ENCODE measurements around the gene TBX21. TPM values are rescaled to one million over a fixed set of nuclear protein-coding genes. Genes with fewer than 3 reads are reported as not detected.
A peak's percentile ranks its signal among the peaks of the same experiment; 100 is the strongest.

Gene TBX21
- polyA plus RNA-seq, 3 donors from 2014 or later, result 199 to 385 (median 225) TPM

DNA sequence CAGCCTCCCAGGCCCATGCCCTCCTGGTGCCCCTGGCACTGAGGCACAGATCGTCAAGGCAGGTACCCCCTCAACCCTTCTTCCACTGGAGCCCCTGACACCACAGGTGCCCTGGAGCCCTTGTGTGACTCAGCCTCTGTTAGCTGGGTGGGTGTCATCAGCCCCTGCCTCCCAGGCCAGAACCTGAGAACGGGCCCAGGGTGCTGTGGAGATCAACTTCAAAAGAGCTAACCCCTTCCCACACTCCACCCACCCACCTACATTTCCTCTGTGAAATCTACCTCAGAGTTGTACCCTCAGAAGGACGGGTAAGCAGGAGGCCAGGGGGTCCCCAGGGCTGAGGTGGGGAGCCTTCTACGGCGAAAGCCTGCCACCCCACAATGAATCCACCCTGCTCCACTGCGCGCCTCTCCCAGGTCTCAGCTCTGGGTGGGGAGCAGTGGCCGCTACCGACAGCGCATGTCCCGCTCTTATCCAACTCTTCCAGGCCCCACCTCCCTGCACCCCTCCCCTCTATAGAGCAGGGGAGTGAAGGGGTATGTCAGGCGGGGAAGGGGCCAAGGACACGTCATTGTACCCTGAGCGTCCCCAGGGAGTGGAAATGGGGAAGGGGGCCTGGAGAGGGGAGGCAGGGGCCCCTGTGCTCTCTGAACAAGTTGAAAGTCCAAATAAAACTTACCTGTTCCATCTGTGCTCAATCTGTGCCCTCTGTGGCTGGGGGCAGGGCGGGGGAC, 21.5 kb upstream of the TBX21 start:
- no peaks in the 10 kb centered on the region for H3K9me3 Mint-ChIP-seq
- H3K27ac Mint-ChIP-seq, result peak overlapping the region; percentile 93 to 99 (median 97)
- H3K4me1 Mint-ChIP-seq, result peaks cover 87% of the 10 kb centered on the region in 2 donors
- peaks cover 6 to 13% (median 12%) of the 10 kb centered on the region in 3 donors for H3K36me3 Mint-ChIP-seq
- peak overlapping the region; percentile 60 to 91 (median 75) for H3K4me3 Mint-ChIP-seq
- peaks cover 13 to 20% (median 19%) of the 10 kb centered on the region in 3 donors for H3K27me3 Mint-ChIP-seq (ENCODE audit: low read depth in 3 of 3)
- DNase-seq, result no peak

DNA sequence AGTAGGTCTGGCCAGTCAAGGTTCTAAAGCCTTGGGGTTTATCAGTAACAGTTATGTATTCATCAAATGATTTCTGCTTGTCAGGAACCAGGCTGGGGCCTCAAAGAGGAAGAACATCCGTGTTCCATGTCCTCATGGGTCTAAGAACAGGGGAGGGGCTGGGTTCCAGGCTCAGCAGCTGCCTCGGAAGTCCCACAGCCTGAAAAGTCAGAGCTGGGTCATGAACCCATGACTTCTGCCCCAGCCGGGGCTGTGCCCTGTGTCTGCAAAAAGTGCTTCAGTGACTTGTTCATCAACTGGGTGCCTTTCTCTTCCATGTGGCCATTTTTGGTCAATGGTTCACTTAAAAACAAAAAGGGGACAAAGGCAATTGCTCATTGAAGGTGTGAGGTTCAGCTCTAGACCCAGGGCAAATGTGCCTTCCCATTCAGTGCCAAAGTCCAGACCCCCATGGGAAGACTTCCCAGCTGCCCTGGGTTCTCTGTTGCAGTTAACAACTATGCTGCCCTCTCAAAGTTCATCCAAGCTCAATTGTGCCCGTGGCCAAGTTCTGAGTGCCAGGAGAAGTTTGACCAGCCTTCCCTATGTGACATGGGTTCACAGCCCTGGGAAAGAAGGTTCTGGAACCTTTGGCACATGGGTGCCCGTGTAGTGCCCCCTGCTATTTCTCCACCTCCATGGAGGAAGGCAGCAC, 20.6 kb upstream of the TBX21 start:
- no peak for DNase-seq
- Mint-ChIP-seq H3K36me3 (peaks cover 5 to 13% (median 12%) of the 10 kb centered on the region in 3 donors), H3K4me1 (peaks cover 87% of the 10 kb centered on the region in 2 donors), H3K4me3 (peak overlapping the region; percentile 75 to 91 (median 84)), H3K9me3 (no peaks in the 10 kb centered on the region), H3K27ac (peak overlapping the region; percentile 93 to 99 (median 97)), H3K27me3 (ENCODE audit: low read depth in 3 of 3) (peaks cover 12 to 19% (median 13%) of the 10 kb centered on the region in 3 donors)

DNA sequence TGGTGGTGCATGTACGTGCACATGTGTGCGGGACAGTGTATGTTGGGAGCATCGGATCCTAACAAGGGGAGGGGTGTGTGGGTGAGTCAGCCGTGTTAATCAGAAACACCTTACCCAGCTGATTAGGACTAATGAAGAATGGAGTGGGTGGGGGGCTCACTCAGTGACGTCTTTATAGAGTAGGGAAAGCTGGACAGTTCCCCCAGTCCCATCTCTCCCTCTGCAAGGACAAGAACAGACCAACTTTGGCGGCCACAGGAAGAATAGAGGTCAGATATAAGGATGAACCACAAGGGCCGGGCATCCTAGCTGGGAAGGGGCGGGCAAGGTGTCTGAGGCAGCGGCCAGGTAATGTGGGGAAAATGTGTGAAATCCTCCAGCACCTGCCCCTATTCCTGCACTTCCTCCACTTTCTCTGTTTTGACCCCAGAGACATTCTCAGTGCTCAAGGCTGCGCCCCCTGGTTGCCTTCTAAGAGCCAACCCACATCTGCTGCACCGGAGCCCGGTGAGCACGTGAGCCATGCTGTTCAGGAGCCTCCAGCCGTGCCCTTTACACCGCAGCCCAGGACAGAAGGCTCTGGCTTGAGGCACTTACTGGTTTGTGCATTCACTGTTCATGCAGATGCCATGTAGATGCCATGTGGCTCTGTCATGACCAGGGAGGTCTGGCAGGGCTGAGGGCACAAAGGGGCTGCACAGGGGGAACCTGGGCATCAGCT, 18.9 kb upstream of the TBX21 start:
- H3K36me3 Mint-ChIP-seq, result peaks cover 0 to 13% (median 12%) of the 10 kb centered on the region in 3 donors
- peak overlapping the region; percentile 75 to 91 (median 84) for H3K4me3 Mint-ChIP-seq
- peaks cover 95 to 98% of the 10 kb centered on the region in 2 donors for H3K4me1 Mint-ChIP-seq
- peak in 1 of 3 donors; percentile 67 for DNase-seq
- H3K27me3 Mint-ChIP-seq (ENCODE audit: low read depth in 3 of 3), result peaks cover 12 to 24% (median 13%) of the 10 kb centered on the region in 3 donors
- peak overlapping the region; percentile 93 to 99 (median 97) for H3K27ac Mint-ChIP-seq
- no peaks in the 10 kb centered on the region for H3K9me3 Mint-ChIP-seq

DNA sequence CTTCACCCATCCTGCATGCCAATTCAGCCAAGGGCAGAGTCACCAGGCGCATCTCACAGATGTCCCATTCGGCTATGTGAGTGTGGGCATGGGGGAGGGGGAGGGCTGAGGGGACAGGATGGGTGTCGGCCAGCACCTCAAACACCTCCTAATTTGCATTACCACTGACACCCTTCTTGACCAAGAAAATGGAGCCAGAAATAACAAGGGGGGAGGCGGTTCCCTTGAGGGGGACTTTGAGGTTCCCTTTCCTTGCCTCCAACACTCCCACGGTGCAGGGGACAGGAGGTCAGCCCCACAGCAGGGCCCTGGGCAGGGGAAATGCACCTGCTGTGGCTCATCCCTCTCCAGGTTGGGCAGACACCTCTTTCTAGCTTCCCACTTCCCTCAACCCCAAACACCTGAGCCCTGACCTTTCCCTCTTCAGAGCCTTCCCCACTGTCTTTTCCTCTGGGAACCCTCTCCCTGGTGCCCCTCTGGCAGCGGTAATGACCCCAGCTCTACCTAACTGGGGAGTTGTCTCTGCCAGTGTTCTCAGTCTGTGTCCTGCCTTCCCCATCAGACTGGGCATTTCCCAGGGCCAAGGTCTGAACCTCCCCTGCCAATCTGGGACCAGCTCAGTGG, 18.2 kb upstream of the TBX21 start:
- DNase-seq, result peak; percentile 85 to 88 (median 86)
- H3K27me3 Mint-ChIP-seq (ENCODE audit: low read depth in 3 of 3), result peaks cover 12 to 24% (median 13%) of the 10 kb centered on the region in 3 donors
- H3K4me3 Mint-ChIP-seq, result peak overlapping the region; percentile 75 to 91 (median 84)
- H3K4me1 Mint-ChIP-seq, result peaks cover 98 to 100% of the 10 kb centered on the region in 2 donors
- no peaks in the 10 kb centered on the region for H3K9me3 Mint-ChIP-seq
- peak overlapping the region; percentile 93 to 99 (median 97) for H3K27ac Mint-ChIP-seq
- peaks cover 0 to 8% (median 7%) of the 10 kb centered on the region in 3 donors for H3K36me3 Mint-ChIP-seq

DNA sequence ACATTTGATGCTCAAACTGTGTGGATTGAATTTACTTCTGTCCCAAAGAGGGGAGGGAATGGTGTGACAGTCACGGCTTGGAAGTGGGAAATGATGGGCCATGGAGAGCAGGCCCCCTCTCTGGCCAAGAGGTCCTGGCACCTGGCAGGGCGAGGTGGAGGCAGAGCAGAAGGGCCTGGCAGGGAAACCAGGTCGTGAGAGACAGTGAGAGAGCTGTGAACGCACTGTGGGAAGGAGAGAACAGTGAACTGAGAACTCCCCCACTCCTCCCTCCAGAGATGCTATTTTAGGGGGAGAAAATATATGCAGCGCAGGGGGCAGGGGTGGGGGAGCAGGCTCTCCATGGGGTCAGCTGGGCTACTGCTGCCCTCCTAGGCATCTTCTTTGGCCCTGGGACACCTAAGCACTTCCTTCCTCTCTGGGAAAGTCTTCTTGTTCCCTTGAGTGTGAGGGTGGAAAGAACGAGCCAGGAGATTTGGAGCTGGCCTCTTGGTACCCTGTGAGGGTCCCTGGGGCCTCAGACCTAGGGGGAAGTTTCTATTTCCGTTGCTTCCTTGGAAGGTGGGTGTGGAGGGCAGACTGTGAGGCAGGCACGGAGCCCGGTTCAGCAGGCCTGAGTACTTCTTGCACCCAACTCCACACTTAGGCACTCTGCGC, 17.2 kb upstream of the TBX21 start:
- DNase-seq, result peak; percentile 50 to 53 (median 52)
- Mint-ChIP-seq H3K4me3 (peak overlapping the region; percentile 75 to 91 (median 84)), H3K27me3 (ENCODE audit: low read depth in 3 of 3) (peaks cover 12 to 24% (median 13%) of the 10 kb centered on the region in 3 donors), H3K36me3 (peaks cover 0 to 3% (median under 1%) of the 10 kb centered on the region in 3 donors), H3K27ac (peak overlapping the region; percentile 93 to 99 (median 97)), H3K9me3 (no peaks in the 10 kb centered on the region), H3K4me1 (peaks cover 100% of the 10 kb centered on the region in 2 donors)

DNA sequence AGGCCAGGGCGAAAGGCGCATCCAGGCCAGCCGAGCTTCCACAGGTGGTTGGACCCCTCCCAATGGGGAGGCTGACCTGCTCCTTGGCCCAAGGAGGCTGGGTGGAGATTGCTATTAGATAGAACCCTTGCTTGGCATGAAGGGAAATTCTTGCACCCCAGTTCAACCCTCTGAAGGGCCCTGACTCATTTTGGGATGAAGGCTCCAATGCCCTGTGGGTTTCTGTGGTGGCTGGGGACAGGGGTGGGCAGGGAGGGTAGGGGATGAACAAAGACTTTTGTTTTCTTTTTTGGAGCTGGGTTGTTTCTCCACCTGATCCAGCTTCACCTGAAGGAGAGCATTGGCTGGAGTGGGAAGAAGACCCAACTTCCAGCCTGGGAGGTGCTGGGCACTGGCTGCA, 16.7 kb upstream of the TBX21 start:
- no peaks in the 10 kb centered on the region for H3K9me3 Mint-ChIP-seq
- peaks cover 0 to 3% (median 0%) of the 10 kb centered on the region in 3 donors for H3K36me3 Mint-ChIP-seq
- H3K4me1 Mint-ChIP-seq, result peaks cover 99 to 100% of the 10 kb centered on the region in 2 donors
- peak overlapping the region; percentile 75 to 91 (median 84) for H3K4me3 Mint-ChIP-seq
- peaks cover 12 to 24% (median 15%) of the 10 kb centered on the region in 3 donors for H3K27me3 Mint-ChIP-seq (ENCODE audit: low read depth in 3 of 3)
- no peak for DNase-seq
- H3K27ac Mint-ChIP-seq, result peak overlapping the region; percentile 94 to 99 (median 97)

DNA sequence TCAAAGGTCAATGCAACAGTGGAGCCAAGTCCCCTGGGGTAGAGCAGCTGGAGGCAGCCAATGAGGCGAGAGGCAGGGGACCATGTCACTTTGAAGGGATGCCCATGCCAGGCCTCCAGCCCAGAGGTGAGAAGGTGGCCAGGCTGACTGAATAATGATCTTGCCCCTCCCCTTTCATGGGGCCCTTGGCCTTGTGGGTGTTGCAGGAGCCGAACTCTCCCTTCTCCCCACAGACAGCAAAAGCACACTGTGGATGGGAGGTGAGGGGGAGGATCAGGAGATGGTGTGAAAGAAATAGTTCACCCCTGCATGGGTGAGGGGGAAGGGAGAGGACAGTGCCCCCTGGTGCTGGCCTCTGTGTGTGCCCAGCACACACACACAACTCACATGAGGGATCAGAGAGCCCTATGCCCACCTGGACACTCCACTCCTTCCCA, 15.8 kb upstream of the TBX21 start:
- Mint-ChIP-seq H3K27me3 (ENCODE audit: low read depth in 3 of 3) (peaks cover 12 to 24% (median 16%) of the 10 kb centered on the region in 3 donors), H3K4me3 (peak overlapping the region; percentile 75 to 91 (median 82)), H3K9me3 (no peaks in the 10 kb centered on the region), H3K27ac (peak overlapping the region; percentile 91 to 99 (median 95)), H3K4me1 (peaks cover 97 to 100% of the 10 kb centered on the region in 2 donors), H3K36me3 (no peaks in the 10 kb centered on the region)
- peak in 2 of 3 donors; percentile 69 to 77 for DNase-seq

DNA sequence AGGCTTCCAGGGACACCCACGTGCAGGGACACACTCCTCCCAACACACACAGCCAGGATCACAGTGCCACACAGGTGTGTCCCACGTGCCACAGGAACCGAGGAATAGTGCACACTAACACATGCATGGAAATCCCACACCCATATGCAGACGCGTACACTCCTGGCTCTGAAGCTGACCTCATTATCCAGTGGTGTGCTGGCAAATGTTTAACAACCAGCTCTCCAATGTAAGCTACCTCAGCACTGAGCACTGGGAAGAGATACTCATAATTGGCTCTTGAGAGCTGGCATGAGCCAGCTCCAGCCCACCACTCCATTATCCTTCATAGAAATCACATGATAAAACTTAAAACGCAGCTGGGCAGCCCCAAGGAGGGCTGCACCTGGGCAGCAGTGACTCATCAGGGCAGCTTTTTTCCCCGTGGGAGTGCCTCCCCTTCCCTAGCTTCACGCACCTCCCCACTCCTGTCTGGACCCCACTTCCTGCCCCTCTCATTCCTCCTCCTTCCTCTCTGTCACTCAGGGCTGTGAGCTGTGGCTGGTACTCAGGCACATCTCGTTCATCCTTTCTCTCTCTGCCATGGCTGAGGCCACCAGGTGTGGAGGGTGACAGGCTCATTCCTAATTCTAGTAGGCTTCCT, 14.9 kb upstream of the TBX21 start:
- Mint-ChIP-seq H3K4me3 (peak overlapping the region; percentile 75 to 91 (median 82)), H3K27ac (peak overlapping the region; percentile 91 to 99 (median 95)), H3K36me3 (no peaks in the 10 kb centered on the region), H3K4me1 (peaks cover 92 to 93% of the 10 kb centered on the region in 2 donors), H3K9me3 (no peaks in the 10 kb centered on the region), H3K27me3 (ENCODE audit: low read depth in 3 of 3) (peaks cover 12 to 22% (median 16%) of the 10 kb centered on the region in 3 donors)
- DNase-seq, result no peak

DNA sequence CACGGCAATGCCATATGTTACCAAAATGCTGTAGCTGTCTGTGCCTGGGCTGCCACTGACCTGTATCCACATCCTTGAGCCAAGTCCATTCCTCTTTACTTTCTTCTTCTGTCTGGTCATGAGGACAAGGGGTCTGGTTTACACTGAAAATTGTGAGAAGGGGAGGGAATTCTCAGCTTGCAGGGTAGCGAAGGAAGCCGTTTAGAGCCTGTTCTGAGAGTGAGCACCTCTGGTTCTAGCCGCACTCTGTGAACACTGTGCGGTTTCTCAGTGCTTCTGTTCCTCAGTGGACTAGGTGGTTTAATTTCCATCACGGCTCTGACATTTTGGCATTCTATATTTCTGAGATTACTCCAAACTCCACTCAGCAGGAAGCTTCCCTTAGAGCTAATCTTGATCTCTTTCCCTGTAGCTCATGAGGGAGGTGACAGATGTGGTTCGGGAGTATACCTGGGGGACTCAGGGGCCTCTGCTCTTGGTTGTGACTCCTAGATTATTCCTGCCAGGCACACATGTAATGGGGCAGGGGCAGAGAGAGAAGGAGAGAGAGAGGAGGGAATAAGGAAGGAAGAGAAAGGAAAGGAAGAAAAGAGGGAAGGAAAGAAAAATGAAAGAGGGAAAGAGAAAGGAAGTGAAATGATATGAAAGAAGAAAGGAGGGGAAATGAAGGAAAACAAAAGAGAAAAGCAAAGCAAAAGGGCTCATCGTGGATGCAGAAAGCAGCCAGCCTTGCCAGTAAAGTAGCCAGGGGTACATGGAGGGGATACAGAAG, 14.2 kb upstream of the TBX21 start:
- no peaks in the 10 kb centered on the region for H3K9me3 Mint-ChIP-seq
- peak overlapping the region; percentile 75 to 91 (median 82) for H3K4me3 Mint-ChIP-seq
- peaks cover 12 to 22% (median 16%) of the 10 kb centered on the region in 3 donors for H3K27me3 Mint-ChIP-seq (ENCODE audit: low read depth in 3 of 3)
- peaks cover 86 to 89% of the 10 kb centered on the region in 2 donors for H3K4me1 Mint-ChIP-seq
- no peaks in the 10 kb centered on the region for H3K36me3 Mint-ChIP-seq
- no peak for DNase-seq
- H3K27ac Mint-ChIP-seq, result peak overlapping the region; percentile 91 to 99 (median 95)

DNA sequence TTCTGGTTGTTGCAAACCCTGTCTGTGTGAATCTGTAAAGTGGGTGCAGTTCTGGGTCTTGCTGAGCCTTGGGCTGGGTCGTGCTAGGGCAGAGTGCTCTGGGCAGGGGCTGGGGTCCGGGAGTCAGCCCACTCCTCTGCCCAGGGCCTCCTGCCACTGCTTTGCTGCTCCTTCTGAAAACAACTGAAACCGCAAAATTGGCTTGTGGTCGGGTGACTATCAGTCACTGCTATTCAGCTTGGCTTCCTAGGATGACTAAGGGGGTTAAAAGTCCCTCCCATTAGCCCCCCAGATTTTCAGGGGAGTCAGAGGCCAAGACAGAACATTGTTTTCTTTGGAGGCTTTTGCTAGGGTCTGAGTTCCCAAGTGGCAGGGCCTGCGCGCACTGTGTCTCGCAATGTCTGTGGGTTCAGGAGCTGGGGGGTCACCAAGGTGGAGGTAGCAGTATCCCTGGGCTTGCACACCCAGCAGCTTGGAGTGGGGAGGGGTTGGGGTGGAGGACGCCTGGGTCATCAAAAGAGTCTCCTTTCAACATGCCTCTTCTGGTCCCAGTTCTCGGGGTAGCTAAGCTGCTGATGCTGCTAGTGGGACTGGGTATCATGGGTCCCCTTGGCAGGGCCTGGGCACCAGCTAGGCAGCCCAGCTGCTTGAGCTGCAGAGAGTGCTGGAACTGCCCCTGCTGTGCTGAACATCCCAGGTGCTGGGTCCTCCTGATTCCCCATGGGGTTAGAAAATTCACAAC, 13.5 kb upstream of the TBX21 start:
- H3K36me3 Mint-ChIP-seq, result no peaks in the 10 kb centered on the region
- H3K9me3 Mint-ChIP-seq, result no peaks in the 10 kb centered on the region
- peak overlapping the region; percentile 91 to 99 (median 95) for H3K27ac Mint-ChIP-seq
- peak overlapping the region; percentile 75 to 91 (median 82) for H3K4me3 Mint-ChIP-seq
- peaks cover 9 to 19% (median 11%) of the 10 kb centered on the region in 3 donors for H3K27me3 Mint-ChIP-seq (ENCODE audit: low read depth in 3 of 3)
- peak in 2 of 3 donors; percentile 59 to 61 for DNase-seq
- peaks cover 84 to 89% of the 10 kb centered on the region in 2 donors for H3K4me1 Mint-ChIP-seq

DNA sequence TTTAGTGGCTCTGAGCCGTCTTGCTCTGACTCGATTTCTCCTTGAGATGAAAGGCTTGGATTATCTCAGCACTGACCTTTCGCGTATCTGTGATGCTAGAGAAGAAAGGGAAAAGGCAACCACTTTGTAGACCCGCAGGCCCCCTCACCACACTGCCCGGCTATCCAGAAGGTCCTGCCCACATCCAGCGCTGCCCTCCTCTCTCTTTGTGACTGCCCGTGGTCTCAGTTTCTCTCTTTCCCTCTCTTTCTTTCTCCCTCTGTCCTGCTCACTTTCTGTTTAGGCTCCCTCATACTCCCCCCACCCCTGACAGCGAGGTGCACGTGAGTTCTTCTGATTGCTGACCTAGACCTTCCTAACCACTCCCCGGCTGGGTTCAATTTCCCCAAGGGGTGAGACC, 12.8 kb upstream of the TBX21 start:
- H3K27me3 Mint-ChIP-seq (ENCODE audit: low read depth in 3 of 3), result peaks cover 3 to 13% (median 7%) of the 10 kb centered on the region in 3 donors
- DNase-seq, result no peak
- no peaks in the 10 kb centered on the region for H3K9me3 Mint-ChIP-seq
- peak overlapping the region; percentile 91 to 99 (median 95) for H3K27ac Mint-ChIP-seq
- no peaks in the 10 kb centered on the region for H3K36me3 Mint-ChIP-seq
- peaks cover 84 to 89% of the 10 kb centered on the region in 2 donors for H3K4me1 Mint-ChIP-seq
- peak overlapping the region; percentile 72 to 91 (median 82) for H3K4me3 Mint-ChIP-seq
